HT1080 (cell line): ENCODE data around the gene MMS22L. TPM values are rescaled to one million over a fixed set of nuclear protein-coding genes. Genes with fewer than 3 reads are reported as not detected.

ENCODE experiments used
- DNase-seq: peaks from one replicate; pipeline ENCODE4 v3.0.0-alpha.2; 2015; ENCODE audit warnings: low read depth
- polyA plus RNA-seq, 2 experiments: library from polyadenylated mRNA; depleted of rRNA; stranded (reverse); fragments of >200 nt; gene quantifications; 2 replicates each; pipeline ENCODE4 v1.2.3, GENCODE V29; 2015
- total RNA-seq: library from RNA; depleted of rRNA; stranded (reverse); fragments of >200 nt; shearing (Covaris generic); gene quantifications from 2 replicates; pipeline ENCODE4 v1.2.3, GENCODE V29; 2014; rRNA removed

Gene MMS22L
- total RNA-seq = 23.6 and 25.0 TPM in 2 replicates
- 16.8 and 25.9 TPM in 2 replicates for polyA plus RNA-seq (2015; cell fraction: cytosol; rRNA removed)
- 19.9 and 21.8 TPM in 2 replicates for polyA plus RNA-seq (2015; cell fraction: nucleus; rRNA removed)

- peak; percentile 96 for DNase-seq
These were observed at the start of gene MMS22L for GRCh38 chr6:97282726-97283617. MMS22L (minus strand) TSS chr6:97283216; CDS start chr6:97282477, 739 bp downstream.

- DNase-seq = peak; percentile 39
These were observed 39.8 kb upstream of the MMS22L start for GRCh38 chr6:97322811-97323210.

GRCh38 chr6:97322226-97322625 lies 39.2 kb upstream of the MMS22L start:
- no peak for DNase-seq

GRCh38 chr6:97316978-97317377 lies 34.0 kb upstream of the MMS22L start:
- peak; percentile 7 for DNase-seq

GRCh38 chr6:97312241-97312640 lies 29.2 kb upstream of the MMS22L start:
- no peak for DNase-seq

- no peak for DNase-seq
These were observed 23.7 kb upstream of the MMS22L start for GRCh38 chr6:97306544-97307320.

- DNase-seq = no peak
These were observed 22.5 kb upstream of the MMS22L start for GRCh38 chr6:97305414-97306066.

GRCh38 chr6:97304701-97305100 lies 21.7 kb upstream of the MMS22L start:
- DNase-seq = no peak

- no peak for DNase-seq
These were observed 11.4 kb upstream of the MMS22L start for GRCh38 chr6:97294451-97294850.

- no peak for DNase-seq
These were observed 10.2 kb upstream of the MMS22L start for GRCh38 chr6:97293198-97293696.

GRCh38 chr6:97292671-97293070 lies 9.7 kb upstream of the MMS22L start:
- DNase-seq = peak; percentile 63

GRCh38 chr6:97291896-97292295 lies 8.9 kb upstream of the MMS22L start:
- no peak for DNase-seq

- no peak for DNase-seq
These were observed 6.3 kb upstream of the MMS22L start for GRCh38 chr6:97289332-97289731.

- DNase-seq = no peak
These were observed 5.2 kb upstream of the MMS22L start for GRCh38 chr6:97288188-97288587.

GRCh38 chr6:97282238-97282725 lies 734 bp downstream of the MMS22L start:
- DNase-seq = no peak

GRCh38 chr6:97280766-97281165 lies 2.2 kb downstream of the MMS22L start:
- DNase-seq = no peak

- DNase-seq = no peak
These were observed 7.2 kb downstream of the MMS22L start for GRCh38 chr6:97275804-97276203.

- DNase-seq = no peak
These were observed 13.2 kb downstream of the MMS22L start for GRCh38 chr6:97269821-97270220.

GRCh38 chr6:97262676-97263075 lies 20.3 kb downstream of the MMS22L start:
- DNase-seq = no peak

GRCh38 chr6:97246842-97247241 lies 36.2 kb downstream of the MMS22L start:
- no peak for DNase-seq

- DNase-seq = peak; percentile 83
These were observed 42.8 kb downstream of the MMS22L start for GRCh38 chr6:97240222-97240621.
